BJ (cell line): ENCODE measurements around the gene SLC39A11. TPM values are rescaled to one million over a fixed set of nuclear protein-coding genes. Genes with fewer than 3 reads are reported as not detected.

Experiments
- CTCF ChIA-PET: fragments of 350-600 bp; formaldehyde crosslinking; extraction: SDS; loops from one replicate; lab custom pipeline; 2021; ENCODE audit warnings: antibody characterized with exemption, inconsistent platforms; lab: Yijun Ruan, JAX
- POLR2A ChIA-PET: fragments of 300-600 bp; sonication (Branson Sonifier 250); formaldehyde crosslinking; extraction: SDS; loops from one replicate; lab custom pipeline; 2021; ENCODE audit warnings: antibody characterized with exemption; lab: Charles Lee
- DNase-seq: peaks from one replicate; pipeline ENCODE4 v3.0.0-alpha.2; 2011; ENCODE audit warnings: low read depth
- H3K27me3 ChIP-seq: 2 replicates; pipeline ENCODE4 v1.6.0; 2011; ENCODE audit warnings: low read length; ENCODE audit not compliant: control insufficient read depth, insufficient read depth
- H3K36me3 ChIP-seq: 2 replicates; pipeline ENCODE4 v1.5.1; 2011; ENCODE audit warnings: low read length; ENCODE audit not compliant: control insufficient read depth, insufficient read depth
- H3K4me3 ChIP-seq: 2 replicates; pipeline ENCODE4 v1.5.1; 2011; ENCODE audit warnings: low read depth, mild to moderate bottlenecking, control low read depth, low read length
- polyA plus RNA-seq: library from polyadenylated mRNA; depleted of rRNA; stranded (reverse); fragments of >200 nt; gene quantifications from 2 replicates; pipeline ENCODE4 v1.2.3, GENCODE V29; 2011
- TF ChIP-seq, protein P1 (sequence below): IDR thresholded peaks from 2 replicates; pipeline ENCODE4 v1.5.1; 2011; ENCODE audit warnings: low read depth, mild to moderate bottlenecking, control low read depth, inconsistent platforms, low read length, moderate library complexity; ENCODE audit not compliant: insufficient read depth

Gene SLC39A11
- polyA plus RNA-seq, 1 experiment = 20.9 TPM

DNA sequence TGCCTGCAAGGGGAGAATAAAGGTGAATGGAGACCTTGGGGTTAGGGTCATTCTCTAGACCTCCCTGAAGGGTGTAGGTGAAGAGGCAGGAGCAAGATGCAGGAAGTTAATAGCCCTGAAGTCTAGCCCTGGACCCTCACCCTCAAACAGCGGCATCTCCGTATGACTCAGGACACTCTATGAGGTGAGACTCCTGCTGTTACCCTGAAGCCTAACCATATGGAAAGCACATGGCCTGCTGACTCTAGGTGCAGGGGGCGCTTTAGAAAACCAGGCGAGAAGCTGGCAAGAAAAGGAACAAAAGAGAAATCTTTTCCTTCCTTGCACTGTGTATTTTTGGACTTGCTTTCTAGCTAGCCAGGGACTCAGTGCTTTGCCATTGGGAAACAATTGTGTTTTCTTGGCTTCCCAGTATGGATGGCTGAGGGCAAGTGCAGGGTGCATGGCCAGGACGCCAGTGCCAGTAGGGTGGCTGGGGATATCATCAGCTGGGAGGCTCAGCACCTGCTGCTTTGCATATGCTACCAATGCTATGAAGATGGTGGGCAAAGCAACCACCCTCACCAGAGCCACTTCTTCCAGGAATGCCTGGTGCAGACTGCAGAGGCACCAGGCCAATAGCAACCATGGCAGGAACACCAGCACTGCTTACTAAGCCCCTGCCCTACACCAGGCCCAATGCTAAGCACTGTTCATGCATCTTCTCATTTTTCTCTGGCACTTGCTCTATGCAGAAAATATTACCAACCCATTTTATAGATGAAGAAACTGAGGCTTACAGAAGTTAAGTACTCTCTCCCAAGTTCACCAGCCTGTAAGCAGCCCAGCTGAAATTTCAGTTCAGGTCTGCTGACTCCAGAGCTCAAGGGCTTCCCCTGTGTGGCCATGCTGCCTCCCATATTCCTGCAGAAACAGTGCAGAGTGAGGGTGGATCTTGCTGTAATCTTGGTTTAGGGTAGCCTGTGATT, 425.1 kb downstream of the SLC39A11 start:
- POLR2A ChIA-PET = no interaction called here
- DNase-seq = no peak
- no peak overlapping the region for H3K4me3 ChIP-seq
- no peaks in the 10 kb centered on the region for H3K36me3 ChIP-seq
- CTCF ChIA-PET = interaction anchor here (1.0 to 1.6 kb wide), 3 partner anchors 10 to 1532 kb away, joined by 3 to 5 read pairs (median 4); no protein-coding TSS in a partner anchor
- no peaks in the 10 kb centered on the region for H3K27me3 ChIP-seq
- TF ChIP-seq, protein P1, sequence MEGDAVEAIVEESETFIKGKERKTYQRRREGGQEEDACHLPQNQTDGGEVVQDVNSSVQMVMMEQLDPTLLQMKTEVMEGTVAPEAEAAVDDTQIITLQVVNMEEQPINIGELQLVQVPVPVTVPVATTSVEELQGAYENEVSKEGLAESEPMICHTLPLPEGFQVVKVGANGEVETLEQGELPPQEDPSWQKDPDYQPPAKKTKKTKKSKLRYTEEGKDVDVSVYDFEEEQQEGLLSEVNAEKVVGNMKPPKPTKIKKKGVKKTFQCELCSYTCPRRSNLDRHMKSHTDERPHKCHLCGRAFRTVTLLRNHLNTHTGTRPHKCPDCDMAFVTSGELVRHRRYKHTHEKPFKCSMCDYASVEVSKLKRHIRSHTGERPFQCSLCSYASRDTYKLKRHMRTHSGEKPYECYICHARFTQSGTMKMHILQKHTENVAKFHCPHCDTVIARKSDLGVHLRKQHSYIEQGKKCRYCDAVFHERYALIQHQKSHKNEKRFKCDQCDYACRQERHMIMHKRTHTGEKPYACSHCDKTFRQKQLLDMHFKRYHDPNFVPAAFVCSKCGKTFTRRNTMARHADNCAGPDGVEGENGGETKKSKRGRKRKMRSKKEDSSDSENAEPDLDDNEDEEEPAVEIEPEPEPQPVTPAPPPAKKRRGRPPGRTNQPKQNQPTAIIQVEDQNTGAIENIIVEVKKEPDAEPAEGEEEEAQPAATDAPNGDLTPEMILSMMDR = no peak

DNA sequence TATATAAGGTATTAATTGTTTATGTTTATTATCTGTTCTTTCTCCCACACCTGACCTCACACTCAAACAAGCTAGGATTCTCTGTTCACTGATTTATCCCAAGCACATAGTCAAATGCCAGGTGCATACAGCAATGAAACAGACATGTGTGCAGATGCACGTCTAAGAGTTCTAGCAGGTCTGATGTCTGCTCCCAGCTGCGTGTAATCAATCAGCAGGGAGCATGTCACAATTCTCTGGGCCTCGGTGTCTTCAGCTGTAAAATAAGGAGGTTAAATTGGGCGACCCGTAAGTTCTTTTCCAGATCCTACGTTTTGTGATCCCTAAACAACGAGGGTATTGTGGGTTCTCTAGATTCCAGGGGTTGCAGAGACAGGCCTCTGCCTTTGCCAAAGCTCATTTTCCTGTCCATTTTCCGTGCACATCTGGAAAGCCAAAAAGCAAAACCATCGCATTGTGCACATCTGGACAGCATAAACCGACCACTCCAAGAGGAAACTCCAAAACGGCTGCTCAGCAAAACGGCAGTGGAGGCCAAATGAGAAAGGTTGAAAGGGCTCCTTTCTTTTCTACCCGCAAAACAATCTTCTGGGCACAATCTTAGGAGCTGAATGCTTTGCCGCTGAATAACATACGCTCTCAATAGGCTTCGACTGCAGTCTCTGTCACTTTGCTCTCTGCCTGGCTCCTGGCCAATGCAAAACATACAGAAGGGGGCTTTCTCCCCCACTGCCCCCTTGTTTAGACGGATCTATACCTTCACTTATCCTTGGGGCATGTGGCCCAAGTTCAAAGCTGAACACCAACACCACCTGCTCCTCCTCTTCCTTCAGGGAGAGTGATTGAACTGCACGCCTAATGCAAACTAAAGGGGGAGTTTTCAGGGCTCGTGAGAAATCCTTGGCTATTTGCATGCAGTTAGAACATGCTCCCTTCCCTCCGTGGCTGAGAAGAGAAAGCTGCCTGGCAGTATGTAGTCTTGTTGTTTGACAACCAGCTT, 426.3 kb downstream of the SLC39A11 start:
- POLR2A ChIA-PET = interaction anchor here (0.6 kb wide), 1 partner anchor 14 kb away, joined by 3 read pairs; no protein-coding TSS in a partner anchor
- H3K4me3 ChIP-seq = no peak overlapping the region
- DNase-seq = no peak

GRCh38 chr17:72662827-72663190, 429.7 kb downstream of the SLC39A11 start:
- no peak overlapping the region for H3K4me3 ChIP-seq
- ChIA-PET POLR2A (no interaction called here), CTCF (interaction anchor here (0.7 kb wide), 1 partner anchor 94 kb away, joined by 3 read pairs; no protein-coding TSS in a partner anchor)
- no peaks in the 10 kb centered on the region for H3K36me3 ChIP-seq
- no peaks in the 10 kb centered on the region for H3K27me3 ChIP-seq
- no peak for DNase-seq
- TF ChIP-seq, protein P1 = no peak

More for the DNA sequence above, 426.3 kb downstream of the SLC39A11 start:
- CTCF ChIA-PET = interaction anchor here (0.8 to 1.5 kb wide), 5 partner anchors 10 to 109 kb away, joined by 3 to 6 read pairs (median 3); no protein-coding TSS in a partner anchor
- TF ChIP-seq, protein P1 = no peak
- H3K27me3 ChIP-seq = no peaks in the 10 kb centered on the region
- no peaks in the 10 kb centered on the region for H3K36me3 ChIP-seq

- POLR2A ChIA-PET = no interaction called here
- no peak for DNase-seq
These were observed 430.3 kb downstream of the SLC39A11 start for GRCh38 chr17:72661945-72662826.

More at GRCh38 chr17:72661945-72662826, 430.3 kb downstream of the SLC39A11 start:
- Histone ChIP-seq H3K27me3 (no peaks in the 10 kb centered on the region), H3K4me3 (no peak overlapping the region), H3K36me3 (no peaks in the 10 kb centered on the region)
- TF ChIP-seq, protein P1 = no peak
- CTCF ChIA-PET = no interaction called here
